GM10248 (cell line): ENCODE results near the gene DPEP2.
A peak's percentile ranks its signal among the peaks of the same experiment; 100 is the strongest.
"Not testable (repeated sequence)": the region's sequence is repeated elsewhere in the genome, so short reads cannot be mapped to it uniquely, and the experiment has no call there.

Experiments used
- CTCF ChIA-PET: fragments of 300-600 bp; sonication (Branson Sonifier 250); formaldehyde crosslinking; extraction: SDS; loops from one replicate; lab custom pipeline; 2021; ENCODE audit warnings: antibody characterized with exemption; lab: Yijun Ruan, JAX
- POLR2A ChIA-PET: fragments of 350-650 bp; sonication (Branson Sonifier 250); formaldehyde crosslinking; extraction: SDS; loops from one replicate; lab custom pipeline; 2020; ENCODE audit warnings: antibody characterized with exemption; lab: Yijun Ruan, JAX
- DNase-seq: peaks from one replicate; pipeline ENCODE4 v3.0.0; 2012; ENCODE audit errors: extremely low spot score
- TF ChIP-seq, protein P1 (sequence below): IDR thresholded peaks from 2 replicates; pipeline ENCODE4 v1.5.1; 2012; ENCODE audit warnings: mild to moderate bottlenecking, low read depth; ENCODE audit errors: extremely low read depth, missing control alignments, control extremely low read depth

Gene DPEP2

DNA sequence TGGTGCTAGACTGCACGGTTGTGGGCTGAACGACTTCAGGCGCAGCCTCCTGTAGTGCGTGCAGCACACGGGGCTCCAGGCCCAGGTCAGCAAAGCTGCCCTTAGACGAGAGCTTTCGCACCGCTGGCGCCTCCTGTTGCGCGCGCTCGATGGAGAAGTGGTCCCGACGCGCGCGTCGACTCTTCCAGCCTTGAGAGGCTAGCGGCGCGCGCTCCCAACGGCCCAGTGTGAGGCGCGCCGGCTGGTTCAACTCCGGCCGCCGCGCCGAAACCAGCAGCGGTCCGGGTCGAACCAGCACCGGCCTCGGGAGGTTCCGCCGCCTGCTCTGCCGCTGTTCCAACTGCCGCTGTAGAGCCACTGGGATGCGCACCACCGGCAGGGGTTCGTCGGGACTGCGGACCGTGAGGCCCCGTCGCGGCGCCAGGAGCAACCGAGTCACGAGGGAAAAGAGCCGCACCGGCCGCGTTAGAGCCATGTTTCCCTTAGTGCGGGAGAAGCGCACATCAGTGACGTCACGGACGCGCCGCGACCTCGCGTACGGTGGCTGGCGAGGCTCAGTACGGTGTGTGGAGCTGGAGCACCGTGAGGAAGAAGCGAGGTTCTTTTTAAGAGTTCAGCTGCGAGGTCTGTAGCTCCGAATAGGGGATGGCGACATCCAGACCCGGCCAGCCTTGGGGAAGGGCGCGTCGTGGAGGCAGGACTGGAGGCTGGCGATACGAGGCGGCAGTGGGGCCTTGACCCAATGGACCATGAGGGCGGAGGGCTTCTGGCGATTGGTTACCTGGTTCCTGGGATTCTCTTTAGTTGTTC is 23.6 kb upstream of the DPEP2 start, which contains the start of the genes DDX28 and DUS2:
Gene DDX28 (minus strand): TSS at position 505 of the 810 bp plus-strand sequence. CDS start 30 bp downstream, at position 475.
Gene DUS2 (plus strand): TSS at position 557 of the 810 bp plus-strand sequence. CDS start 14,740 bp downstream, outside the sequence.
- CTCF ChIA-PET: interaction anchor here (0.9 to 2.9 kb wide), 9 partner anchors 12 to 306 kb away, joined by 3 to 25 read pairs (median 4); no protein-coding TSS in a partner anchor
- POLR2A ChIA-PET: interaction anchor here (0.6 kb wide), 2 partner anchors 24 to 174 kb away, joined by 3 to 4 read pairs; no protein-coding TSS in a partner anchor
- DNase-seq: peak; percentile 92
- TF ChIP-seq, protein P1, sequence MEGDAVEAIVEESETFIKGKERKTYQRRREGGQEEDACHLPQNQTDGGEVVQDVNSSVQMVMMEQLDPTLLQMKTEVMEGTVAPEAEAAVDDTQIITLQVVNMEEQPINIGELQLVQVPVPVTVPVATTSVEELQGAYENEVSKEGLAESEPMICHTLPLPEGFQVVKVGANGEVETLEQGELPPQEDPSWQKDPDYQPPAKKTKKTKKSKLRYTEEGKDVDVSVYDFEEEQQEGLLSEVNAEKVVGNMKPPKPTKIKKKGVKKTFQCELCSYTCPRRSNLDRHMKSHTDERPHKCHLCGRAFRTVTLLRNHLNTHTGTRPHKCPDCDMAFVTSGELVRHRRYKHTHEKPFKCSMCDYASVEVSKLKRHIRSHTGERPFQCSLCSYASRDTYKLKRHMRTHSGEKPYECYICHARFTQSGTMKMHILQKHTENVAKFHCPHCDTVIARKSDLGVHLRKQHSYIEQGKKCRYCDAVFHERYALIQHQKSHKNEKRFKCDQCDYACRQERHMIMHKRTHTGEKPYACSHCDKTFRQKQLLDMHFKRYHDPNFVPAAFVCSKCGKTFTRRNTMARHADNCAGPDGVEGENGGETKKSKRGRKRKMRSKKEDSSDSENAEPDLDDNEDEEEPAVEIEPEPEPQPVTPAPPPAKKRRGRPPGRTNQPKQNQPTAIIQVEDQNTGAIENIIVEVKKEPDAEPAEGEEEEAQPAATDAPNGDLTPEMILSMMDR: peak; percentile 17

DNA sequence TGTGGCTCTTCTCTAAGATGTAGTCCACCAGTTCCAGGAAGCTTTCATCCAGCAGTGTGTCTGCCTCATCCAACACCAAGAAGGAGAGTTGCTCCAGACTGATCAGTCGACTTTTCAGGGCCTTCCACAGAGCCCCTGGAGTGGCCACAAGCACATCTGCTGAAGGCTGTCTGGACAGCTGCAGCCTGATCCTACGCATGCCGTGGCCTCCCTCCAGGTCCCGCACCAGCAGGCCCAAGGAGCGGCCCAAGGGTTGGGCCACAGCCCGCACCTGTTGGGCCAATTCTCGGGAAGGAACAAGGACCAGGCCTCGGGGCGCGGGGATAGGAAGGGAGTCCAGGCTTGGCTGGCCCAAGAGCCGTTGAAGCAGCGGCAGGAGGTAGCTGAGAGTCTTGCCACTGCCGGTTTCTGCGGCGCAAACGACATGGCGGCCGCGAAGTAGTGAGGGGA is 23.0 kb upstream of the DPEP2 start:
- TF ChIP-seq, protein P1: no peak
- ChIA-PET CTCF (interaction anchor here (1.0 to 2.9 kb wide), 9 partner anchors 11 to 206 kb away, joined by 3 to 25 read pairs (median 4); no protein-coding TSS in a partner anchor), POLR2A (interaction anchor here (0.6 kb wide), 1 partner anchor 21 kb away, joined by 6 read pairs; no protein-coding TSS in a partner anchor)
- no peak for DNase-seq

DNA sequence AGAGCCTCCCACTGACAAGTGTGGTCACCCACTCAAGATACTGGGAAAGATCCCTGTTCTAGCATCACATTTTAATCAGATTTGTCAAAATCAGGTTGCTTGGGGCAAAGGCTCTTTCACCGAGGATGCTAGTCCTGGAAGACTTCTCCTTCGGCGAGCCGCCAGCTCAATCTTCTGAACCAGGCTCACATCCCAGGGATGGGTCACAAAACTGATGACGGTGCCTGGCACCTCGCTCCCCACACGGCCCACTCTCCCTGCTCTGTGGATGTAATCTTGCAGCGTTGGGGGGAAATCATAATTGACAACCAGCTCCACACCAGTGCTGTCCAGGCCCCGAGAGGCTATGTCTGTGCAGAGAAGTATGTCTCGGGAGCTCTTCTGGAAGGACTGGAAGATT is 22.2 kb upstream of the DPEP2 start:
- DNase-seq: no peak
- POLR2A ChIA-PET: interaction anchor here (0.6 kb wide), 1 partner anchor 20 kb away, joined by 6 read pairs; no protein-coding TSS in a partner anchor
- TF ChIP-seq, protein P1: no peak
- CTCF ChIA-PET: interaction anchor here (1.0 to 2.9 kb wide), 8 partner anchors 10 to 205 kb away, joined by 3 to 25 read pairs (median 7); no protein-coding TSS in a partner anchor

DNA sequence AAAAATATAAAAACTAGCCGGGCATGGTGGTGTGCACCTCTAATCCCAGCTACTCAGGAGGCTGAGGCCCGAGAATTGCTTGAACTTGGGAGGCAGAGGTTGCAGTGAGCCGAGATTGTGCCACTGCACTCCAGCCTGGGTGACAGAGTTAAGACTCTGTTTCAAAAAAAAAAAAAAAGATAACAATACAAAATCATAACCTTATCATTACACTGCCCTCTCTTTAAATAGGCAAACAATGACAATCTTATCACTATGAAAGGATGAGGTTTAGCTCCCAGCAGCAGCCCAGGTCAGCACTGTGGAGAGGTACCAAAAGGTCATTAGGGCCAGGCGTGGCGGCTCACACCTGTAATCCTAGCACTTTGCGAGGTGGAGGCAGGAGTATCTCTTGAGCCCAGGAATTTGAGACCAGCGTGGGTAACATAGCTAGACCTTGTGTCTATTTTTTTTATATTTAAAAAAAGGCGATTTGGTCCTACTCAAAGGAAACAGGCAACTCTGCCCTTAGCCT is 19.9 kb upstream of the DPEP2 start:
- ChIA-PET CTCF (interaction anchor here (1.9 to 2.0 kb wide), 2 partner anchors 20 to 203 kb away, joined by 4 read pairs; partner anchors contain the start of gene DPEP2), POLR2A (no interaction called here)
- no peak for DNase-seq
- TF ChIP-seq, protein P1: no peak

DNA sequence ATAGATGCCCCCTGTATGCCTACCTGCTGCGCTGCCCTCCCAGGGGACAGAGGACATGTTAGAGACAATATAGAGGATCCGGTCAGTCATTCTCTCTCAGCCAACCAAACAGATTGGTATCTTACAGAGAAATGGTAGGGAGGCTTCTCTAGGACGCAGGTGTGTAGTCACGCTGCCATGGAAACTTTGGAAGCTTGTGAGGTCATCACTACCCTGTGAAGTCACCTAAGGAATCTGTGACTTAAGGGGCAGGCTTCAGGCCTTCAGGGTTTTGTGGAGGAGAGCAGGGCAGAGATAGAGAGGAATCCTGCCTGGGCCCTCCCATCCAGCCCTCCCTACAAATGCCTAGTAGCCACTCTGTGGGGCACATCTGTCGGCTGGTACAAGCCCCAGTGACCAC is 16.4 kb upstream of the DPEP2 start, which contains the start of gene DPEP2NB:
Gene DPEP2NB (minus strand): TSS at position 231 of the 400 bp plus-strand sequence. CDS start 141 bp downstream, at position 90.
- CTCF ChIA-PET: interaction anchor here (1.0 to 1.7 kb wide), 6 partner anchors 9 to 213 kb away, joined by 3 to 5 read pairs (median 4); no protein-coding TSS in a partner anchor
- POLR2A ChIA-PET: interaction anchor here (0.5 kb wide), 1 partner anchor 12 kb away, joined by 3 read pairs; no protein-coding TSS in a partner anchor
- no peak for DNase-seq
- TF ChIP-seq, protein P1: no peak

DNA sequence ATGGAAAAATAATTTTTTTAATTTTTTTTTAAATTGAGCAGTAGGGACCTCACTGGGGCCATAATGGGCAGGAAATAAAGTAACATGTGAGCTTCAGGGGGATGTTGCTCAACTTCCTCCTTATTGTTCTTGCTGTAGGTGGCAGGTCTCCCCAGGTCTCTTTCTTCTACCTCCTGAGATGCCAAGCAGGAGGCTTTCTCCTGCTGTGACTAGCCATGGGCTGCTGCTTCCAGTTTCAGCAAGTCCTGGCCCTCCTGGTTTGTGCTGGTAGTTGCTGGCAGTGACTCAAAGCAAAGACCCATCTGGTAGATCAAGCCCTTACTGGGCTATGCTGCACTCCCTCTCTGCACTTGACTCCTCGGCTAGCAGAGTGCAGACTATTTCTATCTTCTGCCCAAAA is 14.2 kb upstream of the DPEP2 start:
- no peak for DNase-seq
- CTCF ChIA-PET: interaction anchor here (1.5 to 2.5 kb wide), 2 partner anchors 11 to 19 kb away, joined by 3 to 6 read pairs; no protein-coding TSS in a partner anchor
- POLR2A ChIA-PET: no interaction called here
- TF ChIP-seq, protein P1: no peak

DNA sequence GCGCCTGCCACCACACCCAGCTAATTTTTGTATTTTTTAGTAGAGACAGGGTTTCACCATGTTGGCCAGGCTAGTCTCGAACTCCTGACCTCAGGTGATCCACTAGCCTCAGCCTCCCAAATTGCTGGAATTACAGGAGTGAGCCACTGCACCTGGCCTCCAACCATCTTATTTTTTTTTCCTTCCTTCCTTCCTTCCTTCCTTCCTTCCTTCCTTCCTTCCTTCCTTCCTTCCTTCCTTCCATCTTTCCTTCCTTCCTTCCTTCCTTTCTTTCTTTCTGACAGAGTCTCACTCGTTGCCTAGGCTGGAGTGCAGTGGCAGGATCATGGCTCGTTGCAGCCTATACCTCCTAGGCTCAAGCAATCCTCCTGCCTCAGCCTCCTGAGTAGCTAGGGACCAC is 10.6 kb upstream of the DPEP2 start:
- DNase-seq, POLR2A ChIA-PET: not testable (repeated sequence)
- CTCF ChIA-PET: interaction anchor here (0.6 kb wide), 1 partner anchor 31 kb away, joined by 3 read pairs; no protein-coding TSS in a partner anchor
